ENCODE data around the gene LRRC4.

Gene LRRC4

DNA sequence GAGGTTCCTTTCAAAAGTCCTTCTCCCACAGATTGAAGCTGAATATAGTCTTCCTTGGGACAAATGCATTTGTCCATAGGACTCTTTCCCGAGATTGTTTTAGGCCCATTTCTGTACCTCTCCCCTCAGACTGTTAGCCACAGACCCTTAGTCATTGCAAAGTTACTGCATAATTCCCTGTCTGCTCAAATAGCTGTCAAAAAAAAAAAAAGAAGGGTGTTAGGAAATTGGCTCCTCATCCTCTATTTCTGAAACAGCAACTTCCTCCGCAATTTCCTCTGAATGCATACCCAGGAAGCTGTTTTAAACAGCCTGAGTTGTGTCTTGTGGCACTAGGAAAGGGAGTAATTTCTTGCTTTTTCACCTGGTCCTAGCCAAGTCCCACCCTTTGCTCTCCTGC is 5.4 kb downstream of the LRRC4 start:
- no peak overlapping the region for H3K4me3 ChIP-seq (ENCODE audit: low read length)
- TF ChIP-seq, protein P1, sequence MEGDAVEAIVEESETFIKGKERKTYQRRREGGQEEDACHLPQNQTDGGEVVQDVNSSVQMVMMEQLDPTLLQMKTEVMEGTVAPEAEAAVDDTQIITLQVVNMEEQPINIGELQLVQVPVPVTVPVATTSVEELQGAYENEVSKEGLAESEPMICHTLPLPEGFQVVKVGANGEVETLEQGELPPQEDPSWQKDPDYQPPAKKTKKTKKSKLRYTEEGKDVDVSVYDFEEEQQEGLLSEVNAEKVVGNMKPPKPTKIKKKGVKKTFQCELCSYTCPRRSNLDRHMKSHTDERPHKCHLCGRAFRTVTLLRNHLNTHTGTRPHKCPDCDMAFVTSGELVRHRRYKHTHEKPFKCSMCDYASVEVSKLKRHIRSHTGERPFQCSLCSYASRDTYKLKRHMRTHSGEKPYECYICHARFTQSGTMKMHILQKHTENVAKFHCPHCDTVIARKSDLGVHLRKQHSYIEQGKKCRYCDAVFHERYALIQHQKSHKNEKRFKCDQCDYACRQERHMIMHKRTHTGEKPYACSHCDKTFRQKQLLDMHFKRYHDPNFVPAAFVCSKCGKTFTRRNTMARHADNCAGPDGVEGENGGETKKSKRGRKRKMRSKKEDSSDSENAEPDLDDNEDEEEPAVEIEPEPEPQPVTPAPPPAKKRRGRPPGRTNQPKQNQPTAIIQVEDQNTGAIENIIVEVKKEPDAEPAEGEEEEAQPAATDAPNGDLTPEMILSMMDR (conservative IDR thresholded peaks at IDR 0.05; ENCODE audit: low read length), result no peak
- DNase-seq (ENCODE audit: low read depth), result no peak

DNA sequence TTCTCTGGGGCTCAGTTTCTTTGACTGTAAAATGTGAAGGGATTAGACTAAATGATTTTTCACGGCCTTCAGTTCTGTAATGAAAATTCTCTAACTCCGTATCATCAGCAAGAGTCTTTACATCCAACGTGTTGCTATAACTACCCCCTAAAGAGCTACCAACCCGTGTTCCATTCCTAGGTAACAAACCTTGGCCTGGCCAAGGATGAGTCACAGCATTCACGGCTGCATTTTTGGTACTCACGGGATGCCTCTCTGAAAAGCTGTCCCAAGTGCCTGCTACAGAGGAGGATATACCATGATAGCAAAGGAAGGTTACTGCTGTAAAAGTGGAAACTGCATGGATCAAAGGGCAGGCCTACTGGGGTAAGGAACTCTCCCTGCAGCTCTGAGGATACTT is 5.9 kb downstream of the LRRC4 start:
- DNase-seq (ENCODE audit: low read depth), result peak; percentile 34
- TF ChIP-seq, protein P1 (conservative IDR thresholded peaks at IDR 0.05; ENCODE audit: low read length), result no peak
- no peak overlapping the region for H3K4me3 ChIP-seq (ENCODE audit: low read length)

DNA sequence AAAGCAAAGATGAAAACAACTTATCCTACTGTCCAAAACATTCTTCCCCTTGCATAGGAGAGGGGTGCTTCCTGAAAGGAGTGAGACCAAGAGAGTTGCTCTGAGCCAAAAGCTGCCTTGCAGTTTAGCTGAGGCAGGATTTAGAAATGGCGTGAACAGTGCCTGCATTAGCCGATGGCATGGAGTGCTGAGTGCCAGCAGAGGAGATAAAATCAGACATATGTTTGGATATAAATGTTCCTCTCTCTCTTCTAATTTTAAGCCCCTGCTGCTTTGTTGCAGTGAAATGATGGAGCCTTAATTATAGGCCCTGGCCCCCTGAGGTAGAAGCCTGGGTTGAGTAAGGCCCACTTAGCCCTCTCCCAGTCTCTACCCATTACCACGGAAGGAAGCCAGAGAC is 7.1 kb downstream of the LRRC4 start:
- TF ChIP-seq, protein P1 (conservative IDR thresholded peaks at IDR 0.05; ENCODE audit: low read length), result no peak
- no peak overlapping the region for H3K4me3 ChIP-seq (ENCODE audit: low read length)
- no peak for DNase-seq (ENCODE audit: low read depth)

DNA sequence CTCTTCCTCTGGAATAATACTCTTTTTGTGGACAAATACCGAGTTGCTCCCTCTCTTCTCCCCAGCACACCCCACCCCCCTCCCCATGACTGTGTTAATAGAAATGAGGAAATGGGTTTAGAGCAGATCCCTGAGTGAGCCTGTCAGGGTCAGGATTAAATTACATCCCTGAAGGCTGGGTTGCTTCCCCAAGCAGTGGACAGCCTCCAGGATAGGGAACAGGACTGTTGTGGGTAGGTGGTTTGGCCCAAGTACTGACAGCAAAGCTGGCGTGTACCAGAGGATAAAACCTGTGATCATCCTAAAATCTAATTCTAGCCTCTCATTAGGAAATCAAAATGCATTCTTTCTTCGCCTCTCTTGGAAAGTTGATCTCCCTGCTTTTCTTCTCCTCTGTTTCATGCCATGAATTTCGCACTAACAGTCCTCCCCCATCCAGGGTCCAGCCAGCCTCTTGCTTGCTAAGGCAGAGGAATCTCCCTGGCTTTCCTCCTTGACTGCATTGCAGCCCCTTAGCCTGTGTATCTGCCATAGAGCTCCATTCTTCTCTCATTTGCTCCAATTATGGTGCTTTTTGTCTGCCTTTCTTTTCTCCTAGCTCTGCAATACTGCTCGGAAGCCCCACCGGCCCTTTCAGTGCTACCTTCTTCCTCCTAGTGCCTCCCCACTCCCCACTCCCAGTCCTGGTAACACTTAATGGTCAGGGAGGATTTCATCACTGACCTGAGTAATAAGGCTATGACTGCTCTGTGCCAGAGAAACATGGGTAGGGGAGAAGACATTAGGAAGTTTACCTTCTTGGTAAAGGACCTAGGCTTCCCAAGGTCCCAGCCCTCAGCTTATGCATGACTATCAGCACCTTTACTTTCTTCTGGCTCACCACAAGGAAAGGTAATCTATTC is 8.4 kb downstream of the LRRC4 start:
- DNase-seq (ENCODE audit: low read depth), result peak; percentile 81
- no peak overlapping the region for H3K4me3 ChIP-seq (ENCODE audit: low read length)
- TF ChIP-seq, protein P1 (conservative IDR thresholded peaks at IDR 0.05; ENCODE audit: low read length), result no peak

DNA sequence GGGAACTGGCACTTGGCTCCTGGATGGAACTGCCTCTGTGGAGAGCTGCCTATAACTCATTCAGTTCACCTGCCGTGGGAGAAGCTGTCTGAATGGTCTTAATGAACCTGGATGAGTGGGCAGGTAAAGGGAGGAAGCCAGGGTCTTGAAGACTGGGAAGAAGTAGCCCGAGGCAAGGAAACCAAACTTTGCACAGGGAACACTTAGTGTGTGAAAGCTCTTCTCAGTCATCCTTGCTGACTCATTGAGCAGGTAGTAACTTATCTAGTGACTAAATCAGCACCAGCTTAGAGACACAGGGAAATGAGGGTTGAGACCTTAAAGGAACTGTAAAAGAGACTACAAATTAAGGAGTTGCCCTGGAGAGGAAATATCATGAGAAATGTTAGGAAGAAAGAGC is 9.9 kb downstream of the LRRC4 start:
- TF ChIP-seq, protein P1 (conservative IDR thresholded peaks at IDR 0.05; ENCODE audit: low read length), result no peak
- H3K4me3 ChIP-seq (ENCODE audit: low read length), result no peak overlapping the region
- no peak for DNase-seq (ENCODE audit: low read depth)

DNA sequence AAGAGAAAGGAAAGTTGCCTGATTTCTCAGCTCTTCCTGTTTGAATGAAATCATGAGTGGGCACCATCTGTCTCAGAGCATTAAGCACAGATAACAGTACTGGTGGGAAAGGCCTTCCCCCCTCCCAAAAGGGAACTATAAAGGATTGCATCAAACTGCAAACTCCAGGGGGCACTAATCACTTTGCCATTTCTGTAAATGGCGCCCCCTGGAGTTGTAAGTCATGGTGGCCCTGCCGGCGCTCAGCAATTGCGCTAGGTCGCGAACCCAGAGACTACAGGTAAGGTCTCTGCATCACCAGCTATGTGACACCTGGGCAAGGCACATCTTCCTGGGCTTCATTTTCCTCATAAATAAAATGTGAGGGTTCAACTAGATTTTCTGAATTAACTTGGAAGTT is 11.1 kb downstream of the LRRC4 start:
- TF ChIP-seq, protein P1 (conservative IDR thresholded peaks at IDR 0.05; ENCODE audit: low read length), result 0 out of 2 replicates have a peak, but pooled peaks have one; percentile 16
- no peak for DNase-seq (ENCODE audit: low read depth)
- H3K4me3 ChIP-seq (ENCODE audit: low read length), result no peak overlapping the region

DNA sequence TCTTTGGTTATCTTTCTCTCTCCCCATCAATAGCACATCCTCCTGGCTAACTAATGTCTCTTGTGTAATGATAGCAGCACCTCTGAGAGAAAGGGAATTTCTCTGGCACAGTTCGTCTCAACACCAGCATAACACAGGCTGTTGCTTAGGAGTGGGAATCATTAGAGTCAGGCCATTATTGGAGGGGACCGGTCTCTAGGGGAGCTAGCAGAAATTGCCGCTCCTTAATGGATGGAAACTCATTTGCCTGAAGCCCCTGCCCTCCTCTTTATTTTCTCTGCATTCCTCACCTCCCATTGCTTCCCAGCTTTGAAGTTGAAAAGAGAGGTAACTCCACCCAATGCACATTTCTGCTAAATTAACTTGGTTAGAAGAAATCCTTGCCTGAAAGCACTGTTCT is 11.9 kb downstream of the LRRC4 start:
- TF ChIP-seq, protein P1 (conservative IDR thresholded peaks at IDR 0.05; ENCODE audit: low read length), result no peak
- H3K4me3 ChIP-seq (ENCODE audit: low read length), result no peak overlapping the region
- DNase-seq (ENCODE audit: low read depth), result no peak

Measured in AG10803 (cell line).